Sigmoid colon (tissue), 7 donors: ENCODE data around the gene RFFL. TPM values are rescaled to one million over a fixed set of nuclear protein-coding genes. Genes with fewer than 3 reads are reported as not detected.

ENCODE experiments used
- DNase-seq: peaks from one replicate; pipeline ENCODE4 v3.0.0-alpha.2; 2019
- H3K27ac ChIP-seq, 4 donors: fragments of 200-600 bp; sonication (generic); one replicate each; pipeline ENCODE4 v1.5.1; 2016 to 2019; ENCODE audit warnings: mild to moderate bottlenecking in 1 of 4
- H3K27me3 ChIP-seq, 3 donors: fragments of 200-600 bp; sonication (generic); one replicate each; pipeline ENCODE4 v1.5.1; 2019; ENCODE audit warnings: mild to moderate bottlenecking in 1 of 3
- H3K36me3 ChIP-seq, 4 donors: fragments of 200-600 bp; sonication (generic); one replicate each; pipeline ENCODE4 v1.5.1; 2016 to 2019
- H3K4me1 ChIP-seq, 4 donors: fragments of 200-600 bp; sonication (generic); one replicate each; pipeline ENCODE4 v1.5.1; 2017 to 2019
- H3K4me3 ChIP-seq, 4 donors: fragments of 200-600 bp; sonication (generic); one replicate each; pipeline ENCODE4 v1.5.1; 2017 to 2019; ENCODE audit warnings: mild to moderate bottlenecking in 2 of 4, moderate library complexity in 1 of 4
- H3K9me3 ChIP-seq, 4 donors: fragments of 200-600 bp in 3 of 4; sonication (generic) in 3 of 4; one replicate each; pipeline versions ENCODE4 v1.5.1 to v1.6.1; 2013 to 2019
- EP300 ChIP-seq, 4 donors: sonication (generic); formaldehyde crosslinking; IDR thresholded peaks; one replicate each; pipeline ENCODE4 v1.6.1; 2017; ENCODE audit warnings: antibody characterized with exemption in 4 of 4
- POLR2A ChIP-seq, 2 donors: fragments of 450-650 bp; IDR thresholded peaks; one replicate each; pipeline ENCODE4 v1.6.1; 2016; ENCODE audit warnings: antibody characterized with exemption in 2 of 2, mild to moderate bottlenecking in 2 of 2, moderate library complexity in 2 of 2
- POLR2AphosphoS5 ChIP-seq, 4 donors: sonication (generic); formaldehyde crosslinking; IDR thresholded peaks; one replicate each; pipeline ENCODE4 v1.6.1; 2017; ENCODE audit warnings: antibody characterized with exemption in 4 of 4
- WGBS, 2 donors: extraction: QIAGEN DNeasy Blood & Tissue Kit; methylation state at CpG; one replicate each; pipeline ENCODE4 v1.1.7; 2013; 5-methylcytosine and 5-hydroxymethylcytosine counted together
- intact Hi-C: fragments of 100-400 bp; cut with DNase I; formaldehyde crosslinking; loops from one replicate; pipeline ENCODE4 v1.15.1; 2023
- polyA plus RNA-seq, 3 donors: library from polyadenylated mRNA; stranded (reverse); fragments of 200-250 nt; gene quantifications; one replicate each; pipeline ENCODE4 v1.2.3, GENCODE V29; 2013
- small RNA-seq, 3 donors: library from RNA; depleted of rRNA; stranded (forward); fragments of <200 nt; gene quantifications; one replicate each; pipeline ENCODE3, GENCODE V24; 2016
- total RNA-seq, 4 donors: library from RNA; depleted of rRNA; stranded (reverse); fragments of >200 nt; gene quantifications; one replicate each; pipeline ENCODE4 v1.1.0, GENCODE V29; 2016
- TF ChIP-seq, protein P1 (sequence below), 4 experiments: fragments of 450-650 bp in 3 of 4; fragments of 200-600 bp in 1 of 4; IDR thresholded peaks; one replicate each; pipeline ENCODE4 v1.5.1; 2016 to 2019; ENCODE audit warnings: antibody characterized with exemption in 4 of 4, mild to moderate bottlenecking in 3 of 4, moderate library complexity in 2 of 4
- donor health status: healthy with polysubstance abuse.
- donor health status: Bipolar disorder and iron deficiency.
- donor health status: healthy.

The RFFL gene
- total and polyA plus RNA-seq, 7 donors = 15.0 to 29.4 (median 22.9) TPM

DNA sequence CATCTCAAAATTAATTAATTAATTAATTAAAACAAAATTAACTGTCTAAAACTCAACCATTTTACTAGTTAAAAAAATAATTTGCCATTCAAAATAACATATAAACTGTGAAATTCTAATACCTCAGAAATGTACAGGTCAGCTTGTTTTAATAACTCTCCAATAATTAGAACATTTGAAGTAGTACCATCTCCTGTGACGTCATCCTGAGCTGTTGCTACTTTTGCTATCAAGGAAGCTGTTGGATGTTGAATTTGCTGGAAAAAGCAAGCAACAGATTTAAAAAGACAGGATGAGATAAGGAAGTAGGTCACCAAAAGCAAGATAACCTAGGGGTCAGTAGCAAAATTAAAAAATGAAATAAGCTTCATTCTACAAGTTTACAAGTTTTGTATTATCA lies 105.1 kb downstream of the RFFL start:
- DNase-seq = no peak
- TF ChIP-seq POLR2A (IDR thresholded peaks at IDR 0.05) (no peak), POLR2AphosphoS5 (IDR thresholded peaks at IDR 0.05) (no peak), EP300 (IDR thresholded peaks at IDR 0.05) (no peak)
- TF ChIP-seq, protein P1, sequence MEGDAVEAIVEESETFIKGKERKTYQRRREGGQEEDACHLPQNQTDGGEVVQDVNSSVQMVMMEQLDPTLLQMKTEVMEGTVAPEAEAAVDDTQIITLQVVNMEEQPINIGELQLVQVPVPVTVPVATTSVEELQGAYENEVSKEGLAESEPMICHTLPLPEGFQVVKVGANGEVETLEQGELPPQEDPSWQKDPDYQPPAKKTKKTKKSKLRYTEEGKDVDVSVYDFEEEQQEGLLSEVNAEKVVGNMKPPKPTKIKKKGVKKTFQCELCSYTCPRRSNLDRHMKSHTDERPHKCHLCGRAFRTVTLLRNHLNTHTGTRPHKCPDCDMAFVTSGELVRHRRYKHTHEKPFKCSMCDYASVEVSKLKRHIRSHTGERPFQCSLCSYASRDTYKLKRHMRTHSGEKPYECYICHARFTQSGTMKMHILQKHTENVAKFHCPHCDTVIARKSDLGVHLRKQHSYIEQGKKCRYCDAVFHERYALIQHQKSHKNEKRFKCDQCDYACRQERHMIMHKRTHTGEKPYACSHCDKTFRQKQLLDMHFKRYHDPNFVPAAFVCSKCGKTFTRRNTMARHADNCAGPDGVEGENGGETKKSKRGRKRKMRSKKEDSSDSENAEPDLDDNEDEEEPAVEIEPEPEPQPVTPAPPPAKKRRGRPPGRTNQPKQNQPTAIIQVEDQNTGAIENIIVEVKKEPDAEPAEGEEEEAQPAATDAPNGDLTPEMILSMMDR (IDR thresholded peaks at IDR 0.05) = no peak
- intact Hi-C loops = no loop called here
- Histone ChIP-seq H3K27me3 (no peaks in the 10 kb centered on the region), H3K36me3 (peaks cover 0 to 3% (median 0%) of the 10 kb centered on the region in 4 donors), H3K4me3 (no peak overlapping the region), H3K4me1 (peaks cover 0 to 23% (median 19%) of the 10 kb centered on the region in 4 donors), H3K27ac (no peak overlapping the region), H3K9me3 (no peaks in the 10 kb centered on the region)
- 80 to 88% methylated on average over 1 of the region's 1 CpG for WGBS, 2 donors

Small RNAs within 50 kb of the gene (small RNA-seq; reads per million reads assigned to genes)
- gene AC004223.1 = 0 reads per million in 3 donors
- 0 reads per million in 3 donors for gene RNU6-840P

Other genes with a start within 250 kb of the RFFL start
- gene CCT6B, start 102.2 kb downstream of the RFFL start, total RNA-seq = 1 to 10 TPM; 3.3 to 4.3 (median 3.5) TPM
- 1 to 10 TPM in 1 of 3 donors, under 1 TPM in 2; 0.87 to 1.2 (median 0.92) TPM for gene CCT6B, start 102.2 kb downstream of the RFFL start, polyA plus RNA-seq
- gene ZNF830, start 102.2 kb downstream of the RFFL start, total RNA-seq = 10 to 100 TPM in 3 of 4 donors, 1 to 10 TPM in 1; 8.6 to 14.3 (median 12.8) TPM
- 10 to 100 TPM in 1 of 3 donors, 1 to 10 TPM in 2; 7.2 to 12.6 (median 8.3) TPM for gene ZNF830, start 102.2 kb downstream of the RFFL start, polyA plus RNA-seq
- gene LIG3, start 83.2 kb downstream of the RFFL start, total RNA-seq = 10 to 100 TPM; 19.4 to 29.7 (median 22.7) TPM
- 10 to 100 TPM in 1 of 3 donors, 1 to 10 TPM in 2; 3.5 to 15.6 (median 4.2) TPM for gene LIG3, start 83.2 kb downstream of the RFFL start, polyA plus RNA-seq
- 10 to 100 TPM in 1 of 4 donors, 1 to 10 TPM in 3; 4.3 to 12.6 (median 7.9) TPM for gene RAD51D, start 56.2 kb upstream of the RFFL start, total RNA-seq
- 1 to 10 TPM; 2.8 to 9.7 (median 4.2) TPM for gene RAD51D, start 56.2 kb upstream of the RFFL start, polyA plus RNA-seq
- not detected for gene FNDC8, start 57.9 kb upstream of the RFFL start, total RNA-seq
- not detected for gene FNDC8, start 57.9 kb upstream of the RFFL start, polyA plus RNA-seq
- 10 to 100 TPM in 3 of 4 donors, 1 to 10 TPM in 1; 6.6 to 16.8 (median 11.4) TPM for gene NLE1, start 78.6 kb upstream of the RFFL start, total RNA-seq
- gene NLE1, start 78.6 kb upstream of the RFFL start, polyA plus RNA-seq = 10 to 100 TPM in 1 of 3 donors, 1 to 10 TPM in 2; 3.0 to 12.3 (median 3.0) TPM
- not detected for gene UNC45B, start 84.1 kb upstream of the RFFL start, total RNA-seq
- under 1 TPM in 2 of 3 donors, not detected in 1; under 0.01 to 0.03 TPM for gene UNC45B, start 84.1 kb upstream of the RFFL start, polyA plus RNA-seq
- gene SLC35G3, start 130.7 kb upstream of the RFFL start, total RNA-seq = not detected
- not detected for gene SLC35G3, start 130.7 kb upstream of the RFFL start, polyA plus RNA-seq
- 10 to 100 TPM; 23.0 to 26.2 (median 23.7) TPM for gene SLFN5, start 179.4 kb upstream of the RFFL start, total RNA-seq
- 10 to 100 TPM in 1 of 3 donors, 1 to 10 TPM in 2; 1.2 to 12.6 (median 3.6) TPM for gene SLFN5, start 179.4 kb upstream of the RFFL start, polyA plus RNA-seq